Measurements from ENCODE around the gene NCOR2.

DNA sequence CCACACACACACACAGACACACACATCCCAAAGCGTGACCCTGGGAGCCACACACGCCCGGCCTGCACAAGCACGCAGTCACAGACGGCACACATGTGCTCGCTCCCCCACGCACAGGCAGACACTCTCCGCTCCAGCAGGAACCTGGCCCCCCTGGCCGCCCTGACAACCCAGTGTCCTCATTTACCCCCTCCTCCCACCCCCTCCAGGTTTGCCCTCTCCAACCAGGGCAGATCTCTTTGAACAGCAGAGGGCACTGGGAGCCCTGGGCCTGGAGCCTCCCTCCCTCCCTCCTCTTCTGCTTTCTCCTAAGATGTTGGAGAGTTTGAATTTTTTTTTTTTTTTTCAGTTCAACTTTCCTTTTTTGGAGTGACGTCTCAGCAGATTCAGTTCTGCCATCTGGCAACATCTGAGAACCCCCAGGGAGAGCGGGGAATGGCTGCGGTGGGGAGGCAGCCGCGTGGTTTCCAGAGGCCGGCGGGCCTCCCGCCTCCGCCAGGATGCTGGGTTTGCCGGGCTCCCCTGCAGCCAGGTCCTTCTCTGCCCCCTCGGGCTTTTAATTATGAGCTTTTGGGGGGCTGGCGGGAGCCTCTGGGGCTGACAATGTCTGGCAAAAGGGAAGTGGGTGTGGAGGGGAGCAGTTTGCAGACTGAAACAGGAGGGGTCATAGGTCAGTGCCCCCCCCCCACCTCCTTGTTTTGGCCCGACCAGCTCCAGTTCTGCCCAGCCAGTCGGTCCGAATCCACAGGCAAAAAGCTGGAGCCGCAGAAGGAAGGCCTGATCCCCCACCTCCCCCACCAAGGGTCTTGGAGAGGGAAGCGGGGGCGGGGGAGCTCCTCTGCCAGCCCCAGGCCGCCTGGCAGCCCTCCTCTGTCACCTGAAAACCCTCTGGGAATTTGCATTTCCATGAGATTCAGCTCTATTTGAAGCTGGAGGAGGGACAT is 1.3 kb upstream of the NCOR2 start:
- TF ChIP-seq EZH2 (IDR thresholded peaks at IDR 0.05) = no peak
- no peak for TF ChIP-seq POLR2AphosphoS5 (IDR thresholded peaks at IDR 0.05; ENCODE audit: borderline replicate concordance, low read depth, low read length)
- TF ChIP-seq FOXP2 (optimal IDR thresholded peaks at IDR 0.05; ENCODE audit: control extremely low read depth, extremely low read length, insufficient read depth) = no peak

All from SK-N-MC (cell line).